Keratinocyte (primary cell): ENCODE measurements around the gene MAP3K2.

ENCODE experiments used
- CTCF ChIP-seq, 3 experiments: IDR thresholded peaks in 1 of 3; conservative IDR thresholded peaks in 1 of 3; optimal IDR thresholded peaks in 1 of 3; 2 replicates in 2 of 3; 3 replicates in 1 of 3; pipeline versions ENCODE3 to v1.5.1; 2011; ENCODE audit warnings: low read length in 3 of 3, mild to moderate bottlenecking in 3 of 3, moderate library complexity in 2 of 3, control low read depth in 1 of 3, inconsistent platforms in 1 of 3; ENCODE audit not compliant: insufficient read depth in 2 of 3; ENCODE audit errors: extremely low read depth in 1 of 3
- EZH2 ChIP-seq: IDR thresholded peaks from one replicate; pipeline ENCODE4 v1.6.1; 2012; ENCODE audit warnings: inconsistent platforms, mild to moderate bottlenecking, low read length, moderate library complexity

- TF ChIP-seq CTCF (optimal IDR thresholded peaks at IDR 0.05 in 1 of 3, IDR thresholded peaks at IDR 0.05 in 1 of 3, conservative IDR thresholded peaks at IDR 0.05 in 1 of 3; ENCODE audit: extremely low read depth in 1 of 3, insufficient read depth in 2 of 3, low read length in 3 of 3), result no peak
- no peak for TF ChIP-seq EZH2
These were observed 112.4 kb downstream of the MAP3K2 start for GRCh38 chr2:127275356-127275755.
